GM19238 (cell line): ENCODE results near the gene TASOR2.
A peak's percentile ranks its signal among the peaks of the same experiment; 100 is the strongest.

Experiments used
- DNase-seq: peaks from one replicate; pipeline ENCODE4 v3.0.0; 2011; ENCODE audit warnings: low spot score; ENCODE audit not compliant: insufficient read length

TASOR2 gene, protein sequence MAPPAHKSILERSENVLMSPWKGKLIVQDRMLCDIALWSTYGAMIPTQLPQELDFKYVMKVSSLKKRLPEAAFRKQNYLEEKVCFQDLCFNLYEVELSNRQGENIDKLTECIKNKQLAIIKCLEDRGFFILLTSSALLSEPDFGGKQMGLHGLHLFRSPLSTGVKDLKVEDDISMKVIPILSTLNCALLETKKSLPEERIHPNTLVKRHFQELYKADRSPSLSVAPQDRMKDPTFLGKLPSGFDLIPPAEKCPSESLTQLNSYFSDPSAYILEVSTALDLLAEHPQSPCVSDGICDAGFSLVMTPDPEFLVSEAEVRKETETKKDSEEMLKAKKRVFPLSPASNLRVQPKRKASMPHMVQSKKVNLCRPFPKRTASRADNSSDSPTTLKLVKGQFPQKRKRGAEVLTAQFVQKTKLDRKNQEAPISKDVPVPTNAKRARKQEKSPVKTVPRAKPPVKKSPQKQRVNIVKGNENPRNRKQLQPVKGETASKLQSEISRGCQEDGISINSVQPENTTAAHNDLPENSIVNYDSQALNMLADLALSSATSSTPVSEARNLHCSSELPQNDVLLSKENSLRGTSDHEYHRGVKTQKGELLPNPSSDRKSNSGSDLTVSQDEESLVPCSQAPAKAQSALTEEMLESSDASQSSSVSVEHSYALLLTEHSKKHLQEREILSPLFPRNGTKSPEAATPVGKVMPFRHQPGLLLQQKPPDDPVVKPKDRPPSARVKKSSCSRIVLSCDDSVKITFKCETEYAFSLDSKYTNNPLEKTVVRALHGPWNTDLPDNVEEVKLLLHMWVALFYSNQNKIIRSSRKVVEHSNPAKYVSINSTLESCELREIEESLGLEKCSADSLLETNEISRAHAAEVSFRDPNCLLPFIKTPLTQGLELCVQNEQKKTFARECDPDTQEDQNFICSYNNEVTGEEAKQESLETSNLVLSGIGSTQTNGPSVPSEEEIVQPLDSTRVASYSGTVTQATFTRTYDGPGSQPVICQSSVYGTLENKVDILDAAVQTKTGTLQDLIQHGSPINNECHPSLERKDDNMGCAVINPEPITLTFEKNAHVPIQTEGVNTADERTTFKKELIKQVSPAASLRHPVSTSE (N-terminal part only)

DNA sequence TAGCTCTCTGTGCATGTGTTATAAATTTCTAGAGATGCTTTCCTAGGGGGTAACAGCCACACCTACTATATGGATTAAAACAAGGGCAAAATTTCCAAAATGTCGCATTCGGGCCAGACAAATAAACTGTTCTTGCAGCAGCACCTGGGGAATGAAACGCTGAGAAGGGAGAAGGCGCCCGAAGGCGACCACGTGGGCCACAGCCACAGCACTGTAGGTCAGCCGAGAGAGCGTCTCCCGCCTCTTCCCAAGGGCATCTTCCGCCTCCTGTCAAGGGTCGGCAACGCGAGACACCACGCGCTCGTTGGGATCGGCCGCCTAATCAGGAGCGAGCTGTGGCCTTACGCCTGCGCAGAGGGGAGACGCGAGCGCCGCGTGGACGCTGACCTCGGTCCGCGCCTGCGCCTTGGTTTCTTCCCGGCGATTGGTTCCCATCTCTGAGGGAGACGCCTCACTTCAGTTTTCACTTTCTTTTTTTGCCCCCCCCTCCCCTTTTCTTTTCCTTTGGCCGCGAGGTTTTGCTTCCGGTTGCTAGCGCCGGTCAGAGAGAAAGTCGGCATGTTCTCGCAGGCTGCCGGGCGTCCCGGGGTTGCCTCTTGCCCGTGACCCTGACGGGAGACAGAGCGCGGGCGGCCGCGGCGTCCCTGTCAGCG, at the start of gene TASOR2:
Gene TASOR2 (plus strand): TSS at position 521 of the 653 bp plus-strand sequence. CDS start 35,805 bp downstream, outside the sequence.
- DNase-seq, result peak; percentile 94

DNA sequence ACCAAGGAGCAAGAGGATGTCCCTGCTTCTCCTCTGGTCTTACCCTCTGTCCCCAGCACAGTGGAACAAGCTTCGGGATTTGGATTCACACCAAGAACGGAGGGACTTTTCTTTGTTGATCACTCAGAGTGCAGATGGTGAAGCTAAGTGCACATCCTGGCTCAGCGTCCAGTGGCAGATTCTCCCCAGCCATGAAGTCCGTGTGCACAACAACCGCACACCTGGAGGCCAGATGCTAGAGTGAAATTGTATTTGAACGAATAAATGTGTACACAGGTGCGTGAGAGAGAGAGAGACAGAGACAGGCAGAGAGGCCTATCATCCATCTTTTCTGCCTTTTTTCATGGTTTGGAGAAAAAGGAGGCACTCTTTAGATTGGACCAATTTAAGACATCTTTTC, 49.7 kb upstream of the TASOR2 start:
- DNase-seq, result no peak

GRCh38 chr10:5638494-5638893, 46.1 kb upstream of the TASOR2 start:
- no peak for DNase-seq

- DNase-seq, result no peak
These were observed 45.6 kb upstream of the TASOR2 start for GRCh38 chr10:5639066-5639465.

DNA sequence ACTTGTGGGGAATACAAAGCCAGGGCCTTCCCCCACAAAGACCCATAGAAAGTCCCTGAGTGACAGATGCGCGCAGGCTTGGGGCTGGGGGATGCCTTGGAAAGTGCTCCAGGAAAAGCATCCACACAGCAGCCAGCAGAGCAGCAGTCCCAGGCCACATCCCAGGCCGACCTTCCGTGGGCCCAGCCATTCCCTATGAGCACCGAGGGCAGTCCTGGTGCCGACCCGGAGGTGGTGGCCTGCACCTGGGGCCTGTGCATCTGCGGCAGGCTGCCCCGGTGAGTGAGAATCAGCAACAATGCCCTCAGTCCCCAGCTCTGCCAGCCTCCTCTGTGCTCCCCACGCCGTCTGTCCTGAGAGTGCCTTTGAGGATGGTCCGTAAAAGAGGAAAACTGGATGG, 44.6 kb upstream of the TASOR2 start:
- DNase-seq, result no peak

GRCh38 chr10:5640501-5640900, 44.1 kb upstream of the TASOR2 start:
- DNase-seq, result no peak

DNA sequence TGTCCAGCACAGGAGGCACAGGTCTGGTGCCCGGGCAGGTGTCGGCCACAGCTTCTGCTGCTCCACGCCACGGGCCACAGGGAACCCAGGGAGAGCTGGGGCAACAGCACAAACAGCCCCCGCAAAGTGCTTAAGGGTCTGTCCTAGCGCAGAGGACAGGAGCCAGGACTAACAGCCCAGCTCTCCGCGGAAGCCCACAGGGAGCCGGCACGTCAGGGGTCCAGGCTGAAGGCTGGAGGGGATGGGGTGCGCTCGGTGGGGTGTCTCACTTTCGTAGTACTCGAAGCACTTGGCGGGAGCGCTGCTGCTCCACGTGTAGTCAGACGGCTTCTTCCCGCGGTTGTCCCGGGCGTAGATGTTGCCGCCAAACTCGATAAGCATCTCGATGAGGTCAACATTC, 43.1 kb upstream of the TASOR2 start:
- no peak for DNase-seq

DNA sequence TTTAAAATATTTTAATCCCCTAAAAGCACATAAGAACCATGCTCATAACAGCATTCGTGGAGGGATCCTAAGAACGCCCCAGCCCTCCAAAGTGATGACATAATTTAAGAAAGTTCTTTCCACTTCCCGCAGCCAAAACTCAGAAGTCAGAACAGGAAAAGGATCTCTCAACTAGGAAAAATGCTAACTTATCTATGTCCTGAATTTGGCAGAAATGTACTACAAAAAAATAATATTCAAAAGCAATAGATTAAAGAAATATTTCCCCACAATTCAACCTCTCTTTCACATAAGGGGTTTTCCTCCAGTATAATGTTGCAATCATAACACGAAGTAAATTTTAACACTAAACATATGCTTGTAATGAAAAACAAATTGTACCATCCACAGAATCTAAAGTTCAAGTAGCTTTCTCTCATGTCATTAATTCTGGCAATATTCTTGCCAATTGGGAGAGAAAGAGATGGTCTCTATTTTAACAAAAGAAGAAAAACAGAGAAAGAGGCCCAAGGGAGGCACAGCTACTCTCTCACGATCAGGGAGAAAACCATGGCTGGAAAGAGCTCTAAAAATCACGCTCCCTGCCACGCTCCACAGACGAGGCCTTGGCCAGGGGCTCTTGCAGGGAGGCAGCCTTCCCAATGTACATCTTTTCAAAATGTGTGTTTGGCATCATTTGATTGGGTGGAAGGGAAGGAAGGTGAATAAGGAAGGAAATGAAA, 41.1 kb upstream of the TASOR2 start:
- DNase-seq, result no peak

DNA sequence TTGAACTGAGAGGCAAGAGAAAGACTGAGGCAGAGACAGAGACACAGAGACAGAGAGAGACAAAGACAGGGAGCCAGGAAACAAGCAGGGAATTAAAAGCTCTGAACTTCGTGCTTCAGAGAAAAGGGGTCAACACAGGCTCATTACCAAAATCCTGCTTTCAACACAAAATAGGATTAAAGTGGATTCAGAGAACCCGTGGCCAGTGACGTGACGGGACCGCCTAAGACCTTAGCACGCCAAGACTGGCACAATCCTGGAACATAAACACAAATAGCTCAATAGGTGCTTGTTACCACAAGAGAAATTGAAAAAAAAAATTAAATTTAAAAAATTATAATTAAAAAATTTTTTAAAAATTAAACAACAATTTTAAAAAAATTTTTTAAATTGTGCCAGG, 39.7 kb upstream of the TASOR2 start:
- DNase-seq, result no peak

DNA sequence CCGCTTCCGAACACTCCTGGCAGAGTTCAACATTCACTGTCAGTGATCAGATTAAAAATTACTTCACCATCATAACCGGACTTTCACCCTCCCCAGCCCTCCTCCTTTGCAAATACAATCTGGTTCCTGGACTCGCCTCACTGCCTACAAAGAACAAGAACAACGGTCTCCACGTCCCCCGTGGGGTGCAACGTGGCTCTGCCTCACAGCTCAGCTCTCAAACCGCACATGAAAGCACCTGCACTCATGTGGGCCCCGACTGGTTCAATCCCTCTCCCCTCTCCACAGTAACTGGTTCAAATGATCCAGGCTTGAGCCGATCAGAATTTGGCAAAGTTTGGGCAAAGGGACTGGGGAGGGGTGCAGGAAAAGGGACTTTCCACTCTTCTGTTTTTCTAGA, 39.3 kb upstream of the TASOR2 start:
- peak; percentile 27 for DNase-seq

- no peak for DNase-seq
These were observed 38.6 kb upstream of the TASOR2 start for GRCh38 chr10:5645944-5646617.

GRCh38 chr10:5647507-5648240, 37.0 kb upstream of the TASOR2 start:
- no peak for DNase-seq

DNA sequence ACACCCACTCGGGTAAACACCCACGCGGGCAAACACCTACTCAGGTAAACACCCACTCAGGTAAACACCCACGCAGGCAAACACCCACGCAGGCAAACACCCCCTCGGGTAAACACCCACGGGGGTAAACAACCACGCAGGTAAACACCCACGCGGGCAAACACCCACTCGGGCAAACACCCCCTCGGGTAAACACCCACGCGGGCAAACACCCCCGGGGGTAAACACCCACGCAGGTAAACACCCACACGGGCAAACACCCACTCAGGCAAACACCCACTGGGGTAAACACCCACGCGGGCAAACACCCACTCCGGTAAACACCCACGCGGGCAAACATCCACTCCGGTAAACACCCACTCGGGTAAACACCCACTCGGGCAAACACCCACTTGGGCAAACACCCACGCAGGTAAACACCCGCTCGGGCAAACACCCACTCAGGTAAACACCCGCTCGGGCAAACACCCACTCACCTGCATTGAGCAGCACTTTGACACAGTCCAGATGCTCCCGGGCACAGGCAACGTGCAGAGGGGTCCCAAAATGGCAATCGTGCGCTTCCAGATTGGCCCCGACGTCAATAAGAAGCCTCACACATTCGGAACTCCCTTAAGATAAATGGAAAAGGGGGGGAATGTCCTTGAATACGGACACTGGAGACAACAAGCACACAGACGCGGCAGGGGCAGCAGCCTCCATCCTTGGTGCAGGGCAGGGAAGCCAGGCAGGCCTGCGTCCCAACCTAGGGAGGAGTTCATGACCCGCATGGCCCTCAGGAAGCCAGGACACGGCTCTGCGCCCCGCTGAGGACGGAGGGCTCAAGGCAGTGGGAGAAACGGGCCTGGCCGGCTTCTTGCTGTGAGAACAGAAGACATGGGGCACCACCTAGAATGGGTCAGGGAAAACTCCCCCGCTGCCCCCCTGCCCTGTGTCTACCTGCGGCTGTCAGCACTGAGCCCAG, 35.9 kb upstream of the TASOR2 start:
- no peak for DNase-seq

DNA sequence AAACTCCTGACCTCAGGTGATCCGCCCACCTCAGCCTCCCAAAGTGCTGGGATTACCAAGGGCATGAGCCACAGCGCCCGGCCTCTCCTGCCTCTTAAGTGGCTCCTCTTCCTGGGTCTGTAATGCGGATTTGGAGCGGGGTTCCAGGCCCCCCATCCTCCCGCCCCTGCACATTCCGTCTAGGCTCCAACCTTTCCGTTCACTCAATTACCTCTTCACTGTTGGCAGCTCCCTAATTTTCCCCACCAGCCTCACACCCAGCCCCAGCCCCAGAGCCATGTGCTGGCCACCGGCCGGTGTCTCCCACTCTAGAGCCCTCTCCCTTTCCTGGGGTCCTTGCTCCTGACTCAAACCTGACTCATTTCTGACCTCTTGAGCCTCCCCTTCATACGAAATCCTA, 34.9 kb upstream of the TASOR2 start:
- no peak for DNase-seq

DNA sequence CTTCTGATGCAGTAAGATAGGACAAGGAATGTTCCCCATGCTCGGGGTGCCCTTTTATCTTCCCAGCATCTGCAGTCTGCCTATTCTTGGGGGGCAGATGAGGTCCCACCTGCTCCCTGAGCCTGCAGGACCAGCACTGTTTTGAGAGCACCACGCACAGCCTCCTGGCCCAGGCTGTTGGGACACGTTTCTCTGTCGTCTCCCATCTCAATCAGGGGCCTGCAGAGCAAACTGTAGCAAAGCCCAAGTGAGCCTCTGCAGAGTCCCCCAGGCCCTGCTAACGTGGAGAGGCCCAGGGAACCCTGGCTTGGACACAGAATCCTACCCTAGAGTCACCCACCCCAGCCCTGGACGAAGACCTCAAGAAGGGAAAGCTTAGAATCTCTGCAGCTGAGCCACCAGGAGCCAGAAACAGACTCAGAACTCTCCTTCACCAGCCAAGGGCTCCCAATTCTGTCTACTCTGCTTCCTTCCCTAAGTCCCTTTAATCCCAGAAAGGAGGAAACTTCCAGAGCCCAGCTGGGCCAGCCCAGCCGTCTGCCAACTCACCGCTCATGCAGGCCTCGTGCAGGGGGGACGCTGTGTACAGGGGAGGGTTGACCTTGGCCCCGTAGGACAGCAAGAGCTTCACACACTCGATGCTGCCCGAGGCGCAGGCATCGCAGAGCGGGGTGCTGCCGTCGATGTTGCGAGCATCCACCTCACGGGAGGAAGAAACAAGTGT, 33.8 kb upstream of the TASOR2 start:
- DNase-seq, result no peak

- no peak for DNase-seq
These were observed 33.3 kb upstream of the TASOR2 start for GRCh38 chr10:5651388-5651764.

- DNase-seq, result no peak
These were observed 31.9 kb upstream of the TASOR2 start for GRCh38 chr10:5652746-5653145.
